HG03442 (cell line): ENCODE data around the gene KCNK2.

ENCODE experiments used
- ATAC-seq: cut with Tn5 transposase; IDR thresholded peaks from one replicate; pipeline ENCODE4 v1.9.1; 2021; ENCODE audit warnings: mild to moderate bottlenecking, moderate library complexity; ENCODE audit not compliant: unreplicated experiment

KCNK2 gene

DNA sequence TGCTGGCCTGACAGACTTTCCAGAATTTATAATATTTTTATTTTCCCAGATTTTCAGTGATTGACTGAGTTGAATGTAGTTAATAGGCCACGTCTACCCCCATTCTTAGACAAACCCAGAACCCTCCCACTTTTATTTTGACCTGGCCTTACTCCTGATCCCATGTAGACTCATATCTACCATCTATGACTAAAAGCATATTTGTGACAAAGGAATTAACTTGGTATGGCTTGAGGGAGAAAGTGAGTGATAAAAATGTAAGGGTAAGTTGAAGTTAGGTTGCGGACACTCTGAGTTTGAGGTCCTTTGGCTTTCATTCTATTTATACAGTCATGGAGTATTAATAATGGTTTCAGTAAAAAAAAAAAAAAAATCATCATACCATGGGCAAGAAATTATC lies 168.4 kb downstream of the KCNK2 start:
- no peak for ATAC-seq

DNA sequence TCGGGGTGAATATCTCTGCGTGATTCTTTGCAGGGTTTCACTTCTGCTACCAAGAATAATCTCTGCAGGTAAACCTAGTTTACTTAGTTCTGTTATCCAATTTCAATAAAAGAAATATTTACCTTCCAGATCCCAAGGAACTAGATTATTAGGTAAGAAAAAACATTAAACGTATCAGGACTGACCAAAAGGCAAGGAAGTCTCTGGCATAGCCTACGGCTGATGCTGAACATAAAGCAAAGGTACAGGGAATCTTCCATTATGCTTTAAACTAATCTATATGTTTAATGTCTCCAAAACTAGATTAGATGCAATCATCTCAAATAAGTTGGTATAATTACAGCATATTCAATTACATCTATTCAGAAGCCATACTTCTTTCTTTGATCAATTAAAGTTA lies 168.9 kb downstream of the KCNK2 start:
- no peak for ATAC-seq

DNA sequence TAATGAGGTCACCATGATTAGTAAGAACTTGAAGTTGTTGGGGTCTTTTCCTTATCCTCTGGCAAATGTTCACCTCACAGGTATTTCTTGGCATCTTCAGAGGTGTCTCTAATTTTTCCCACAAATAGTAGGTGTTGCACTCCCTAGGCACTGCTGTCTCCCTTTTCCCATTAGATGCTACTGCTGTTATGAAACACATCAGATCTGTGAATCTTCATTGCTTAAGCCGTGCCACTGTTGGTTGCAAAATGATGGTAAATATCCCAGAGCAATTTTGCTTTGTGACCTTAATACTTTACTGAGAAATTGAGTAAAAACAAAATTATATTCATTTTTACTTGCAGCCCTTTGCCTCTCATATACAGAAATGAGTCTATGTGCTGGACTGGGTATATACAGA lies 169.6 kb downstream of the KCNK2 start:
- ATAC-seq, result no peak

DNA sequence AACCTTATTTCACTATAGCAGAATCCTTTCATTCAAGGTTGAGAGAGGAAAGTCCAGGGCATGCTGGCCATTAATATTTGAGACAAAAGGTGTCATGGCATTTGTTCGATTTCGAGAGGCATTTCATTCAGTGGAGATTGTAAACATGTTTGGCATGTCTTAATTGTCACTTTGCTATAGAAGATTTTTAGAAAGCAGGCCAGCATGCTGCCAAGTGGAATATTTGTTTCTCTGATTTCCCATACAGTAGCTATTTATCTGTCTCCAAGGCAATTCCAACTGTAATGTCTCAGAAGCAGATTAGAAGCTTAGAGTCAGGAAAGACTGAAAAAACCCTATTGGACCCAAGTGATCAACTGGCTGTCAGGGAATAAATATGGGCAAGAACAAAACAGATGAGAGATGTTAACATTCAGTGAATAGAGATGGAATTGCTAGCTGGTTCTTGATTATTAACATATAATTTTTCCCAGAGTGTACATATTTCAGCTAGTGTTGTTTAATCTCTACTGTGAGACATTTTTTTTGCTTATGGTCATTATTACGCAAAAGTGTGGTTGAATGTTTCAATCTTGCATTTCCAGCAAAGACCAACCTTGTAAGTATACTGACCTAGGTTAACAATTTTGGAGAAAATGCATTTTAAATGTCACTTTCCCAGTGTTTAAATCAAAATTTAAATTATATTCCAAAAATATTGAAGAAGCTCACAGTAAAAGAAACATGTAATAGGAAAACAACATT lies 174.6 kb downstream of the KCNK2 start:
- no peak for ATAC-seq

DNA sequence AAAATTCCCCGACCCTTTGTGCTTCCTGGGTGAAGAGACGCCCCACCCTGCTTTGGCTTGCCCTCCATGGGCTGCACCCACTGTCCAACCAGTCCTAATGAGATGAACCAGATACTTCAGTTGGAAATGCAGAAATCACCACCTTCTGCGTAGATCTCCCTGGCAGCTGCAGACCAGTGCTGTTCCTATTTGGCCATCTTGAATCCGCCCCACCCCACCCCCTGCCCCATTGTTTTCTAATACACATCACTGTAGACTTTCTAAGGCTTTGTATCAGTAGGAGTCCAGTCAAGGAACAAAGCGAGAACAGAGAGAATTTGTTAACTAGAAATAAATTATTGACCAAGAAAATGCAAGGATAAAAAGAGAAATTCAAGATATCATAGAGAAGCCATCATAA lies 178.2 kb downstream of the KCNK2 start:
- ATAC-seq, result no peak

DNA sequence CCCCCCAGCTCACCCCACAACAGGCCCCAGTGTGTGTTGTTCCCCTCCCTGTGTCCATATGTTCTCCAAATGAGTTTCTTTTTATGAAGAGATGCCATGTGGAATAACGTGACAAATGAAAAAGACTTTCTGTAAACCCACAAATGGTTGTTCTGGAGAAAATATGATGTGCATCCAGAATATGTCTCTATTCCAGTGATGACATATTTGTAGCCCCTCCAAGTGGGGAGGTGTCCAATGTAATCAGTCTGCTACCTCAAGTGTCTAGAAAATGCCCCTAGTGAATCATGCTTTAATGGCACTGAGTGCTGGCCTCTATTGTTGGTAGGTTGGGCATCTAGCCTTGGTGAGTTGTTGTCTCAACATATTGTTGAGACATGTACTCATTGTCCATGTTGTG lies 179.6 kb downstream of the KCNK2 start:
- no peak for ATAC-seq

DNA sequence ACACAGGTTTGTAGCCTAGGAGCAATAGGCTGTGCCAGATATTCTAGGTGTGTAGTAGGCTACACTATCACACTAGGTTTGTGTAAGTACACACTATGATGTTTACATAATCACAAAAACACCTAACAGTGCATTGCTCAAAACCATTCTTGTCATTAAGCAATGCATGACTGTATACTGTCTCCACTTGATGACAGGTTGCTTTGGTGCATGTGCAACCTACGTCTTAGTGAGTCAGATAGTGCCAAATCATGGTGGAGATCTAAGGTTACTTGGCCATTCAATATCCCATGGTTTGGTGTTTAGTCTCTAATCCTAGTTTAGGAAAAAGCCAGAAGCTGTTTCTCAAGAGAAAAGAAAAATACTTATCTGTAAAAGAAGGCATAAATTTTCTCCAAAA lies 181.1 kb downstream of the KCNK2 start:
- no peak for ATAC-seq

DNA sequence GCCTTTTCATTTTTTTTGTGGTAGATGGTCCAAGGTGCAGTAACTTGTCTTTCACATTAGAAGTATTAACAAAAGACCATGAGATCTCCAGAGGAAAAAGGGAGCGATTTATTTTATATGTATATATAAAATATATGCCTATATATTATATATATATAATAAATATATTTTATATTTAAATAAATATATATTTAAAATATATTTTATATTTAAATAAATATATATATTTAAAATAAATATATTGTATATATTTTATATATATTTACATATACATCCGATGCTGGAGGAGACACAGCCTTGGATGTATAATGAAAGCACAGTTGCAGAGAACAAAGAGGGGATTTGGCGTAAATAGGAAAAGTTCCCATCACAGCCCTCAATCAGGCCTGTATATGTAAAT lies 182.1 kb downstream of the KCNK2 start:
- no peak for ATAC-seq

DNA sequence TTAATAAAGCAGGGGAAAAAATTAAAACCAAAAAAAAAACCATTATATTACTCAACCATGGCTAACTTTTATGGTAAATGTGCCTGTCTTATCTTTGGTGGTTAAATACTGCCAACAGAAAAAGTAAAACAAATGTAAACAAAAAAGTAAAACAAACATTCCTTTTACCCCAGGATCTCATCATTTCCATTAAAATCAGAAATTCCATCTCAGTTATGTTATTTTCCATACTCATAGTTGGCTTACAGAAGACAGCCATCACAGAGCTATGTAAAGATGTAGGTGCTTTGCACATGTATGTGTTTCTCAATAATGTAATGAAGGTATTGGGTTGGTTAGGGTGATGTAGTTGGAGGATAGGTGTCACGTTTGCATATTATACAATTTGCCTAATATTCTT lies 185.0 kb downstream of the KCNK2 start:
- ATAC-seq, result no peak

DNA sequence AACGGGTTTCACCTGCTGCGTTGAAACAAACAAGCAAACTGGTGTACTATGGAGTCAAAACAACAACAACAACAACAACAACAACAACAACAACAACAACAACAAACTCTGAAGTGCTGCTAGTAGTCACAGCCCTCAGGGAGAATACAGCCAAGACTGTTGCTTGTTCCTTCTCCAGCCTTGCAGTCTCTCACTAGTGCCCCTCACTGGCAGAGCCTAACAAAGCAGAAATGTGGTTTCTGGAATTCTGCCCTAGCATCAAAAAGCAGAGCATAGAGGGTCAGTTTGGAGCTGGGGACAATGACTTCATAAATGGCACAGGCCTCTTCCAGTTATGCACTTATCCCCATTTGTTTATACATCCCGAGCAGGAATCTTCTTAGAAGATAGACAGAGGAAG lies 187.4 kb downstream of the KCNK2 start:
- ATAC-seq, result no peak

DNA sequence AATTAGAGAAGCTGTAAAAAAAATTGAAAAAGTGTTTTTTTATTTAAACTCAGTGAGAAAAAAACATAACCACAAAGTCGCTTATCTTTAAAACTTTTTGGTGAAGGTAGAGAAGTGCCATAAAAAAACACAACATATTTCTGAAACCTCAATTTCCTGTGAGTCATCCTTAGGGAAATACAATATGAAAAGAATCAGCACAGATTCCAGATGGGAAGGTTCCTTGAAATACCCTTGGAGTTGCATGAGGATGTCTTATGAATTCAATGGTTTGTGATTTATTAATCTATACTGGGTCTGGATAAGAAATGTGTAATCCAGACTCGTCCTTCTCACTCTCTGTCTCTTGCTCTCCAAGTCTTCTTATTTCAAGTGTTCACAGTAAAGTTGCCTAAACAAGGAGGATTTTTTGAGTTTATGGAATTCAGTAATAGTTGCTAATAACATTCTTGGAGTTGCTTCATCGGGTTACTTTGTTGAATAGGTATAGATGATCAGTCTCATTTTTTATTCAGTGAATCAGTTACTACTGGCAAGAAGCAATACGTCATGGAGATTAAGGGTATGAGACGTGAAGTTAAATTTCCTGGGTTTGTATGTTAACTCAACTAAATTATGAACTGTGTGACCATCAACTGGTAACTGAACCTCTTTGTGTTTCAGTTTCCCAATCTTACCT lies 191.4 kb downstream of the KCNK2 start:
- ATAC-seq, result no peak

DNA sequence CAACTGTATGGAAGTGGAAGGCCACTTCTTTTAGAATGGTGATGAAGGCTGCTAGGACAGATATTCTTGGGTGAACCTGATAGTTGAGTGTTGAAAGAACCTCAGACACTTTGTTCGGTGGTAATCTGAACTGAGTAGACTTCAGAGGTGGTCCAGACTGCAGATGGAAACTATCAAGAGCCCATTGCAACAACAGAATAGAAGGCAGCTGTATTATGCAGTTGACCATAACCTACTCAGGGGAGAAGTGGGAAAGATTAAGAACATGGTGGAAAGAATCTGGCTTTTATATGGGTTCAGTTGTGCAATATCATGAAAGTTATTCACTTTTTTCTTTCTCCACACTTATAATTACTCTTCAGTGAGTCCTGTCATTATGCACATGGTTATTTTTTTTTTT lies 194.0 kb downstream of the KCNK2 start:
- no peak for ATAC-seq

DNA sequence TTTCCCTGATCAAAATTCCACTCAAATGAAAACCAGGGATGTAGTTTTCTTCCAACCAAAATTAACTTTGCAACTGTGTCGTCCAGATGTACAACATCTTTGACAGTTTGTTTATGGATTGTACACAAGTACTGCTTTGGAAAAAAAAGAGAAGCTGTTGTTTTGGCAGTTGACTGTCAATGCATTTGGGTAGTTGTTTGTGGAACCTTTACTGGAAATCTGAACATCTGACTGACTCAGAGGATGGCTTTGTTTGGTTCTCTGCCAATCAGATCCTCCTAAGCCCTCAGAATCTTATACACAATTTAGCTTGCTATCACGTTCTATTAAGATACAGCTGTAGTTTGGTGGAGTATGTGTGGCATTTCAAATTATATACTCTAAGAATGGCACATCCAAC lies 195.0 kb downstream of the KCNK2 start:
- no peak for ATAC-seq

DNA sequence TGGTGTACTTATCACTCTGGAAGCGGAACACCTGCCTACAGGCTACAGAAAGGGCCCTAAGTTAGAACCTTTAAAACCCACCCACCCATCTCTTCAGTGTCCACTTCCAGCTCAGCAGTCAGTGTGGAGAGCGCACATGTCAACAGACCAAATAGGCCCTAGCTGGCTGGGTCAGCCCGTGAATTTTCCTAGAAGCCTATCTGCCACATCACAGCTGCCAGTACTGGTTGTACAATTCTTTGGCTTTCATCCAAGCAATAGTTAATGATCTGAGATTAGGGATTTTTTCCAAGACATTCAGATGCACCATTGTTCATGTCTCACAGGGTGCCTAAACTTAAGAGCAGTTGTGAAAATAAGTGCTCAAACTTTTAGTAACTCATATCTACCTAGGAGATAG lies 197.1 kb downstream of the KCNK2 start:
- no peak for ATAC-seq

DNA sequence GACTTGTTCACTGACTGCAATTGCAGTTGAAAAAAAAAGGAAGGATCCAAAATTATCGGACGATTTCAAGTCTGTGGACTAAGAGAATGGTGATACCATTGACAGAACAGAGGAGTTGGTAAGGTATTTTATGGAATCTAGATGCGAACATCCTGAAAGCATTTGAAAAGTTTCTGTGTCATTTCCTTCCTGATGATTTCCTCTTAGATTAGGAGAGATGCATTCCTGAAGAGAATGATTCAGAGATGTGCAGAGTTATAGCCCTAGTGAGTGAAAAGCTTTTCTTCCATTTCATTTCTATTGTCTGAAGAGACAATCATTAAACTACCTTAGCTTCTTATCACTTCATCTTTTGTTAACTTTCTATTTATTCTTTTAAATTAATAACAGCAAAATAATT lies 200.0 kb downstream of the KCNK2 start:
- no peak for ATAC-seq

DNA sequence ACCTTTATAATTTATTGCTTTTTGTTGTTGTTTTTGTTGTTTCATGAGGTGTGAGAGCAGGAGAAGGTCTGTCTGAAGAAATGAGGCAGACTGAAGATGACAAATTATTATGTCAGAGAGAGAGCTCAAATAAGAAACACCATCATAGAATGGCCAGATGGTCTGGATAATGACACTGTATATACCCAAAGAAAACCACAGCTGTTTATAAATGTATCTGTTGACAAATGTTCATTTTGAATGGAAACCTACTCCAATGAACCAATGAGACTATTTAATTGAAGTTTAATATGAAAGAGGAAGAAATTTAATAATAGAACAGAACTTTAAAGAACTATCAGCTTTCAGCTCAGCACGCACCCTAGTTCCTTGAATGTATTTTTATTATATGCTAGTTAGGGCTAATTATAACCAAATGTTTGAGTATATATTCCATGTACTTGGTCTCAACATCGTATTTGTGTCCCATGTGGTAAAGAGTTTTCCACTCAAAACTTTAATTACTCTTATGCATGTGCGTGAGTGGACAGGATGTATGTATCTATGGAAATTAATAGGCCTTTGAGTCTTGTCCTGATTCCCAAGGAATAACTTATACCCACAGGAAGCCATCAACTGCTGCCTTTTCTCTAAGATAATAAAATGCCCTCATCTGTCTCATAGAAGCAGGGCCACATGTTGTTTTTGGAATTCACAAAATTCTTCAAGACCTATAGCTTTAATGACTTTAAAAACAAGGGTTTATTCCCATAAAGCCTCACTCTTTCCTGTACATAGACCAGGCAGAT lies 202.7 kb downstream of the KCNK2 start:
- ATAC-seq, result no peak
